ENCODE measurements around the gene USP31. TPM values are rescaled to one million over a fixed set of nuclear protein-coding genes. Genes with fewer than 3 reads are reported as not detected.

Gene USP31
- total and polyA plus RNA-seq, 2 of the 13 experiments (the other 11 are each of a cell fraction or from before 2014, with no cell fraction given): 22.5 to 23.3 TPM

DNA sequence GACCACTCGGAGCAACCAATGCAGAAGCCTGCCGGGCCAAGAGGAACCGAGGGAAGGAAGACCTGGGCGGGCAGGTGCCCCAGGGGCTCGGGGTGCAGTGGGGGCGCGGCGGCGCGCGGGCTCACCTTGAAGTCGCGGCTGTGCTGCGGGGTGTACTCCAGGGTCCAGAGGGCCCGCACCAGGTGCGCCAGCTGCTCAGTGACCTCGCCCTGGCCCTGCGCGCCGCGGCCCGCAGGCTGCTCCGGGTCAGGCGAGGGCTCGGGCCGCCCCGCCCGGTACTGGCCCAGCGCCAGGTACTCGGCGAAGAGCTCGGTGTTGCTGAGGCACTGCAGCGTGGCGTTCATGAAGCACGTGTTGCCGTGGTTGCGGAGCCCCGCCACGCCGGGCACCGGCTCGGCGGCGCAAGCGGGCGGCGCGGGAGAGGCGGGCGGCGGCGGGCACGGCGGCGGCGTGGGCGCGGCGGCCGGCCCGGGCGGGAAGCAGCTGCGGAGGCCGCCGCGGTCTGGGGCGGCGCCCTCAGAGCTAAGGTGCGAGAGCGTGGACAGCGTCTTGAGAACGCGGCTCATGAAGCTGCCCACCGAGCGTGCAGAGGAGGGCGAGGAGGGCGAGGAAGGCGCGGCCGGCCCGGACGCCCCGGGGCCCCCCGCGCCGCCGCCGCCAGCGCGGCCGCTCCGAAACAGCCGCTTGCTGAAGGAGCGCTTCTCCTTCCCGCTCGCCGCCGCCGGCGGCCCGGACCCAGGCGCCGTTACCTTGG lies 562 bp downstream of the USP31 start (continued):
- TF ChIP-seq SKI (IDR thresholded peaks at IDR 0.05; ENCODE audit: partially characterized antibody): peak; percentile 73
- peak; percentile 95 for TF ChIP-seq ZNF891 (CRISPR knock-in tag; IDR thresholded peaks at IDR 0.05)
- peak; percentile 86; the same call in 1 of the 2 replicates for TF ChIP-seq CREB3 (CRISPR knock-in tag; IDR thresholded peaks at IDR 0.05)
- no peak for TF ChIP-seq ZSCAN30 (CRISPR knock-in tag; IDR thresholded peaks at IDR 0.05)
- TF ChIP-seq ZNF17 (CRISPR knock-in tag; IDR thresholded peaks at IDR 0.05): no peak
- TF ChIP-seq KDM2A (CRISPR knock-in tag; IDR thresholded peaks at IDR 0.05; ENCODE audit: borderline replicate concordance, low read depth): peak; percentile 50; the same call in 1 of the 2 replicates
- TF ChIP-seq MZF1 (CRISPR knock-in tag; IDR thresholded peaks at IDR 0.05; ENCODE audit: borderline replicate concordance): no peak
- no peak for TF ChIP-seq EEA1 (CRISPR knock-in tag; IDR thresholded peaks at IDR 0.05; ENCODE audit: borderline replicate concordance)
- TF ChIP-seq, protein P1, sequence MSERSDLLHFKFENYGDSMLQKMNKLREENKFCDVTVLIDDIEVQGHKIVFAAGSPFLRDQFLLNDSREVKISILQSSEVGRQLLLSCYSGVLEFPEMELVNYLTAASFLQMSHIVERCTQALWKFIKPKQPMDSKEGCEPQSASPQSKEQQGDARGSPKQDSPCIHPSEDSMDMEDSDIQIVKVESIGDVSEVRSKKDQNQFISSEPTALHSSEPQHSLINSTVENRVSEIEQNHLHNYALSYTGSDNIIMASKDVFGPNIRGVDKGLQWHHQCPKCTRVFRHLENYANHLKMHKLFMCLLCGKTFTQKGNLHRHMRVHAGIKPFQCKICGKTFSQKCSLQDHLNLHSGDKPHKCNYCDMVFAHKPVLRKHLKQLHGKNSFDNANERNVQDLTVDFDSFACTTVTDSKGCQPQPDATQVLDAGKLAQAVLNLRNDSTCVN (CRISPR knock-in tag; IDR thresholded peaks at IDR 0.05; ENCODE audit: borderline replicate concordance): 0 out of 2 replicates have a peak, but pooled peaks have one; percentile 22
- TF ChIP-seq ZFY (CRISPR knock-in tag; IDR thresholded peaks at IDR 0.05): peak; percentile 80
- no peak for TF ChIP-seq ATRX (CRISPR knock-in tag; IDR thresholded peaks at IDR 0.05; ENCODE audit: borderline replicate concordance)
- TF ChIP-seq RAD51 (IDR thresholded peaks at IDR 0.05; ENCODE audit: borderline replicate concordance): no peak
- TF ChIP-seq GABPB1 (CRISPR knock-in tag; IDR thresholded peaks at IDR 0.05): peak; percentile 70; the same call in 1 of the 2 replicates
- peak; percentile 58; the same call in 1 of the 2 replicates for TF ChIP-seq SOX5 (CRISPR knock-in tag; IDR thresholded peaks at IDR 0.05; ENCODE audit: borderline replicate concordance)
- TF ChIP-seq, protein P2, sequence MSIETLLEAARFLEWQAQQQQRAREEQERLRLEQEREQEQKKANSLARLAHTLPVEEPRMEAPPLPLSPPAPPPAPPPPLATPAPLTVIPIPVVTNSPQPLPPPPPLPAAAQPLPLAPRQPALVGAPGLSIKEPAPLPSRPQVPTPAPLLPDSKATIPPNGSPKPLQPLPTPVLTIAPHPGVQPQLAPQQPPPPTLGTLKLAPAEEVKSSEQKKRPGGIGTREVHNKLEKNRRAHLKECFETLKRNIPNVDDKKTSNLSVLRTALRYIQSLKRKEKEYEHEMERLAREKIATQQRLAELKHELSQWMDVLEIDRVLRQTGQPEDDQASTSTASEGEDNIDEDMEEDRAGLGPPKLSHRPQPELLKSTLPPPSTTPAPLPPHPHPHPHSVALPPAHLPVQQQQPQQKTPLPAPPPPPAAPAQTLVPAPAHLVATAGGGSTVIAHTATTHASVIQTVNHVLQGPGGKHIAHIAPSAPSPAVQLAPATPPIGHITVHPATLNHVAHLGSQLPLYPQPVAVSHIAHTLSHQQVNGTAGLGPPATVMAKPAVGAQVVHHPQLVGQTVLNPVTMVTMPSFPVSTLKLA (IDR thresholded peaks at IDR 0.05): peak; percentile 59; the same call in 1 of the 2 replicates
- TF ChIP-seq ATF7 (IDR thresholded peaks at IDR 0.05): no peak
- TF ChIP-seq ATF7 (CRISPR knock-in tag; IDR thresholded peaks at IDR 0.05): no peak
- TF ChIP-seq, protein P3, sequence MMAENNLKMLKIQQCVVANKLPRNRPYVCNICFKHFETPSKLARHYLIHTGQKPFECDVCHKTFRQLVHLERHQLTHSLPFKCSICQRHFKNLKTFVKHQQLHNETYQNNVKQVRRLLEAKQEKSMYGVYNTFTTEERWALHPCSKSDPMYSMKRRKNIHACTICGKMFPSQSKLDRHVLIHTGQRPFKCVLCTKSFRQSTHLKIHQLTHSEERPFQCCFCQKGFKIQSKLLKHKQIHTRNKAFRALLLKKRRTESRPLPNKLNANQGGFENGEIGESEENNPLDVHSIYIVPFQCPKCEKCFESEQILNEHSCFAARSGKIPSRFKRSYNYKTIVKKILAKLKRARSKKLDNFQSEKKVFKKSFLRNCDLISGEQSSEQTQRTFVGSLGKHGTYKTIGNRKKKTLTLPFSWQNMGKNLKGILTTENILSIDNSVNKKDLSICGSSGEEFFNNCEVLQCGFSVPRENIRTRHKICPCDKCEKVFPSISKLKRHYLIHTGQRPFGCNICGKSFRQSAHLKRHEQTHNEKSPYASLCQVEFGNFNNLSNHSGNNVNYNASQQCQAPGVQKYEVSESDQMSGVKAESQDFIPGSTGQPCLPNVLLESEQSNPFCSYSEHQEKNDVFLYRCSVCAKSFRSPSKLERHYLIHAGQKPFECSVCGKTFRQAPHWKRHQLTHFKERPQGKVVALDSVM (CRISPR knock-in tag; IDR thresholded peaks at IDR 0.05): no peak
- TF ChIP-seq YY1 (IDR thresholded peaks at IDR 0.05; ENCODE audit: insufficient read depth, insufficient replicate concordance, low read depth, low read length): no peak
- no peak for TF ChIP-seq ZNF484 (CRISPR knock-in tag; IDR thresholded peaks at IDR 0.05; ENCODE audit: borderline replicate concordance, low read depth)
- no peak for TF ChIP-seq POLR2AphosphoS2 (IDR thresholded peaks at IDR 0.05; ENCODE audit: low read depth, low read length)
- no peak for TF ChIP-seq CC2D1A (CRISPR knock-in tag; IDR thresholded peaks at IDR 0.05)
- TF ChIP-seq, protein P4, sequence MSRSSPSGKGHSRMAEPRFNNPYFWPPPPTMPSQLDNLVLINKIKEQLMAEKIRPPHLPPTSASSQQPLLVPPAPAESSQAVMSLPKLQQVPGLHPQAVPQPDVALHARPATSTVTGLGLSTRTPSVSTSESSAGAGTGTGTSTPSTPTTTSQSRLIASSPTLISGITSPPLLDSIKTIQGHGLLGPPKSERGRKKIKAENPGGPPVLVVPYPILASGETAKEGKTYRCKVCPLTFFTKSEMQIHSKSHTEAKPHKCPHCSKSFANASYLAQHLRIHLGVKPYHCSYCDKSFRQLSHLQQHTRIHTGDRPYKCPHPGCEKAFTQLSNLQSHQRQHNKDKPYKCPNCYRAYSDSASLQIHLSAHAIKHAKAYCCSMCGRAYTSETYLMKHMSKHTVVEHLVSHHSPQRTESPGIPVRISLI (CRISPR knock-in tag; IDR thresholded peaks at IDR 0.05; ENCODE audit: borderline replicate concordance): no peak

Measured in HepG2 (cell line).